Trophoblast cell (in vitro differentiated cells and primary cell): ENCODE data around the gene ASZ1.

Experiments used
- DNase-seq, 2 donors: peaks; one replicate each; pipeline ENCODE4 v3.0.0-alpha.2; 2016
- H2AFZ ChIP-seq: 2 replicates; pipeline ENCODE4 v1.6.1; 2013; ENCODE audit warnings: low read length, moderate library complexity, mild to moderate bottlenecking; ENCODE audit not compliant: insufficient read depth, poor library complexity
- H2AK5ac ChIP-seq: 2 replicates; pipeline ENCODE4 v1.6.1; 2013; ENCODE audit warnings: mild to moderate bottlenecking, low read length
- H2BK120ac ChIP-seq: 2 replicates; pipeline ENCODE4 v1.6.1; 2013; ENCODE audit warnings: low read length, mild to moderate bottlenecking, moderate library complexity; ENCODE audit not compliant: insufficient read depth, poor library complexity
- H2BK12ac ChIP-seq: 2 replicates; pipeline ENCODE4 v1.6.1; 2013; ENCODE audit warnings: mild to moderate bottlenecking, low read length, moderate library complexity
- H2BK5ac ChIP-seq: 2 replicates; pipeline ENCODE4 v1.6.1; 2013; ENCODE audit warnings: low read length, low read depth, moderate library complexity, mild to moderate bottlenecking; ENCODE audit not compliant: poor library complexity
- H3K14ac ChIP-seq: 2 replicates; pipeline ENCODE4 v1.6.1; 2013; ENCODE audit warnings: mild to moderate bottlenecking, low read length
- H3K18ac ChIP-seq: 2 replicates; pipeline ENCODE4 v1.6.1; 2013; ENCODE audit warnings: mild to moderate bottlenecking, low read length
- H3K23ac ChIP-seq: 2 replicates; pipeline ENCODE4 v1.6.1; 2013; ENCODE audit warnings: low read length
- H3K27ac ChIP-seq: 2 replicates; pipeline ENCODE4 v1.5.1; 2013; ENCODE audit warnings: low read depth, mild to moderate bottlenecking, inconsistent platforms, low read length, moderate library complexity
- H3K27me3 ChIP-seq: 2 replicates; pipeline ENCODE4 v1.6.1; 2013; ENCODE audit warnings: inconsistent platforms, mild to moderate bottlenecking, low read length, moderate library complexity; ENCODE audit not compliant: insufficient read depth
- H3K36me3 ChIP-seq, 2 experiments: 1 replicate in 1 of 2; 2 replicates in 1 of 2; pipeline ENCODE4 v1.6.1; 2013; ENCODE audit warnings: low read length in 2 of 2, mild to moderate bottlenecking in 2 of 2, moderate library complexity in 1 of 2; ENCODE audit not compliant: insufficient read depth in 2 of 2, control insufficient read depth in 1 of 2
- H3K4ac ChIP-seq: 2 replicates; pipeline ENCODE4 v1.6.1; 2013; ENCODE audit warnings: low read depth, mild to moderate bottlenecking, low read length, moderate library complexity
- H3K4me1 ChIP-seq, 2 experiments: 1 replicate in 1 of 2; 2 replicates in 1 of 2; pipeline ENCODE4 v1.6.1; 2013; ENCODE audit warnings: low read length in 2 of 2, mild to moderate bottlenecking in 2 of 2, moderate library complexity in 1 of 2; ENCODE audit not compliant: insufficient read depth in 2 of 2, control insufficient read depth in 1 of 2
- H3K4me2 ChIP-seq: 2 replicates; pipeline ENCODE4 v1.6.1; 2013; ENCODE audit warnings: inconsistent platforms, mild to moderate bottlenecking, low read length, moderate library complexity
- H3K4me3 ChIP-seq: 2 replicates; pipeline ENCODE4 v1.5.1; 2013; ENCODE audit warnings: mild to moderate bottlenecking, low read depth, low read length, inconsistent platforms
- H3K79me1 ChIP-seq: one replicate; pipeline ENCODE4 v1.6.1; 2013; ENCODE audit warnings: low read length
- H3K79me2 ChIP-seq: 2 replicates; pipeline ENCODE4 v1.6.1; 2013; ENCODE audit warnings: low read length, mild to moderate bottlenecking; ENCODE audit not compliant: control insufficient read depth, insufficient read depth, poor library complexity
- H3K9ac ChIP-seq: 2 replicates; pipeline ENCODE4 v1.6.1; 2013; ENCODE audit warnings: mild to moderate bottlenecking, low read length
- H3K9me3 ChIP-seq: 2 replicates; pipeline ENCODE4 v1.6.1; 2013; ENCODE audit warnings: low read depth, mild to moderate bottlenecking, control low read depth, inconsistent platforms, low read length; ENCODE audit not compliant: insufficient read depth
- H4K12ac ChIP-seq: 2 replicates; pipeline ENCODE4 v1.6.1; 2013; ENCODE audit warnings: low read depth, mild to moderate bottlenecking, low read length, moderate library complexity
- H4K8ac ChIP-seq: 2 replicates; pipeline ENCODE4 v1.6.1; 2013; ENCODE audit warnings: low read depth, mild to moderate bottlenecking, low read length, moderate library complexity
- H4K91ac ChIP-seq: one replicate; pipeline ENCODE4 v1.6.1; 2013; ENCODE audit warnings: low read depth, mild to moderate bottlenecking, low read length, moderate library complexity
- WGBS: extraction: QIAGEN DNeasy Blood & Tissue Kit; methylation state at CpG from one replicate; pipeline ENCODE4 v1.1.7; 2013; ENCODE audit warnings: missing lambda C conversion rate; ENCODE audit not compliant: insufficient read length, insufficient coverage; ENCODE audit errors: extremely low coverage; 5-methylcytosine and 5-hydroxymethylcytosine counted together

ASZ1 gene

DNA sequence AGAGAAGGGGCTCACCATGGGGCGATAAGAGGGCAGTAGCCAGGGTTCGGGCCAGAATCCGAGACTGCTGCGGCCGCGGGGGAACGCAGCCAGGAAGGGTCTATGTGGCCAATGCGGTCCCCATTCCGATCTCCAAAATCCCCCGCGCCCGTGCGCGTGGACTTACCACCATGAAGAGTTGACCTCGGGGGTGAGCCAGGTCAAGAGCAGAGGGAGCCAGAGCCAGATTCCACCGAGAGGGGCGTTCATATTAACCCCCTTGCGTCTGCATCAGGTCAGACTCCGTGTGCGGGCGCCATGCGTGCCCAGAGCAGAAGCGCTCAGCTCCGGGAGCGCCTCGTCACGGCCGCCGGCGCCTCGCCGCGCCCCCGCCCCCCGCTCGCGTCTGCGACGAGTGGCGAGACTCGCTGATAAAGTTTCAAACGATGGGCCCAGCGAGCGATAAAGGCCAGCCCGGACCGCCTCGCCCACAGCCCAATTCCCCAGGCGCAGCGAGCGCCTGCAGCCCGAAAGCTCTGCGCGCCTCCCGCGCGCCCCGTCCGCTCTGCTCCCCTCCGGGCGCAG is 104.5 kb downstream of the ASZ1 start, which contains the start of gene WNT2:
TSS of gene WNT2 (minus strand) at position 318 of the 564 bp plus-strand sequence. CDS start at position 249, 69 bp downstream.
- Histone ChIP-seq H3K4ac (no peak within 1 kb of the TSS), H3K4me1 (peaks cover 16 to 21% of the 10 kb centered on the region in 2 experiments), H2AK5ac (no peak within 1 kb of the TSS), H2BK5ac (no peak within 1 kb of the TSS), H3K23ac (no peak within 1 kb of the TSS), H3K9ac (peak within 1 kb of the TSS; percentile 10), H3K9me3 (peaks cover 2% of the 10 kb centered on the region), H3K4me3 (peak within 1 kb of the TSS; percentile 66), H2BK12ac (no peak within 1 kb of the TSS), H3K14ac (no peak within 1 kb of the TSS), H4K91ac (peak within 1 kb of the TSS; percentile 32), H3K79me2 (no peaks in the 10 kb centered on the region), H4K12ac (no peak within 1 kb of the TSS), H3K36me3 (no peaks in the 10 kb centered on the region), H4K8ac (peak within 1 kb of the TSS; percentile 9), H3K79me1 (peaks cover 2% of the 10 kb centered on the region), H3K18ac (no peak within 1 kb of the TSS), H3K4me2 (peak within 1 kb of the TSS; percentile 87), H2BK120ac (no peak within 1 kb of the TSS), H3K27ac (no peak within 1 kb of the TSS), H3K27me3 (peaks cover 32% of the 10 kb centered on the region), H2AFZ (peak within 1 kb of the TSS; percentile 59)
- no CpG with 5 or more reads among the region's 60 CpGs for WGBS
- DNase-seq: no peak

DNA sequence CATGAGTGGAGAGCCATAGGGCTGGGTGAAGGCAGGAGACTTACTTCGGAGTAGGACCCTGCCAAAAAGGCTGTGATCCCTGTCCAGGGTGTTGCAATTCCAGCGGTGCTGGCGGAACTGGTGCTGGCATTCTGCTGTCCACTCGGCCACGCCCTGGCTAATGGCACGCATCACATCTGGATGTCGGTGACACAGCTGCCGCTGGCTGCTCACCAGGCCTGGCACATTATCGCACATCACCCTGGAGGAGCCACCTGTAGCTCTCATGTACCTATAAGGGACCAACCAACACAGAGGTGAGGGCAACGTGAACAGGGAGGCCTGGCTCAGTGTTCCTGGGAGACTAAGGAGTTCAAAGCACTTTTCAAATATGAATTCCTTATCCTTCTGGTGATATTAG is 106.8 kb downstream of the ASZ1 start:
- no peaks in the 10 kb centered on the region for H3K79me2 ChIP-seq
- H4K12ac ChIP-seq: no peak overlapping the region
- no peak overlapping the region for H4K8ac ChIP-seq
- no CpG with 5 or more reads among the region's 10 CpGs for WGBS
- no peak overlapping the region for H2BK120ac ChIP-seq
- peaks cover 16 to 21% of the 10 kb centered on the region in 2 experiments for H3K4me1 ChIP-seq
- no peak overlapping the region for H3K14ac ChIP-seq
- no peaks in the 10 kb centered on the region for H3K36me3 ChIP-seq
- peaks cover 32% of the 10 kb centered on the region for H3K27me3 ChIP-seq
- H3K4ac ChIP-seq: no peak overlapping the region
- no peak overlapping the region for H3K18ac ChIP-seq
- H3K4me3 ChIP-seq: no peak overlapping the region
- no peak overlapping the region for H2BK5ac ChIP-seq
- no peak overlapping the region for H2BK12ac ChIP-seq
- H2AFZ ChIP-seq: no peak overlapping the region
- DNase-seq: no peak
- H3K79me1 ChIP-seq: peaks cover 2% of the 10 kb centered on the region
- H3K27ac ChIP-seq: no peak overlapping the region
- H3K4me2 ChIP-seq: no peak overlapping the region
- no peak overlapping the region for H2AK5ac ChIP-seq
- H3K23ac ChIP-seq: no peak overlapping the region
- no peak overlapping the region for H4K91ac ChIP-seq
- no peak overlapping the region for H3K9ac ChIP-seq
- peaks cover 2% of the 10 kb centered on the region for H3K9me3 ChIP-seq

DNA sequence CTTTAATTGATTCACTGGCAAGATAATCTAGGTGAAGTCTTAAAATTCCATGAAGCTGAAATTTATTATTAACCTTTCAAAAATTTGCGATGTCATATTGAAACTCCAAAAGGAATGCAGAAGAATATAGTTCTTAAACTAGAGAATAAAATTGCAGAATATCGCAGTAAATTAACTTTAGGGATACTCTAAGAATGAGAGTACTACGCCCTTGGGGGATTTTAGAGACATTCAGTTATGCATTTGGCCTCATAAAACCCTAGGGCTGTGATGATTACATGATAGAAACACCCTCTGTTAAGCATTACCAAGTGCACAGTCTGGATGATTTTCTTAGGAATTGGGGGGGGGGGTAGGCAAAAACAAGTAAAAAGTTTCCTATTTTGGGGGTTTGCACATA is 108.1 kb downstream of the ASZ1 start:
- H3K36me3 ChIP-seq: no peaks in the 10 kb centered on the region
- WGBS: no CpG with 5 or more reads among the region's 3 CpGs
- no peak overlapping the region for H3K18ac ChIP-seq

DNA sequence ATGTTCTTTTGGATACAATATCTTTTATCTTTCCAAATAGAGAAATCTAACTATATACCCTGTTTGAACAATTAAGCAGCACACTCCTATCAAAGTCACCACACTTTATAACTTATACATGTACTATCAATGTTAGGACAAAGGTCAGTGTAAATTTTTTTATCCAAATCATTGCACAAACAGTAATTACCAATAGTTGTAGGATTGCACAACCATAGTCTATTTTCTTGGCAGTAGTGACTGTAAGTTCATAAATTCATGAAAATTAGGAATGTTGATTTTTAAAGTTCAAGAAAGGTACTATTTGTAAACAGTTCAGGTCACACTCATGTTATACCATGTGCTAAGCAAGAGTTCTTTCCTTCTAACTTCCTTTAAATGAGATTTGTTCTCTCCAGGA is 113.7 kb downstream of the ASZ1 start:
- Histone ChIP-seq H2BK5ac (no peak overlapping the region), H3K4ac (no peak overlapping the region), H3K79me1 (no peaks in the 10 kb centered on the region), H3K4me2 (no peak overlapping the region), H4K91ac (no peak overlapping the region), H3K9ac (no peak overlapping the region), H3K23ac (no peak overlapping the region), H3K27me3 (no peaks in the 10 kb centered on the region), H3K14ac (no peak overlapping the region), H4K8ac (no peak overlapping the region), H2BK12ac (no peak overlapping the region), H3K4me1 (no peaks in the 10 kb centered on the region), H4K12ac (no peak overlapping the region), H3K79me2 (no peaks in the 10 kb centered on the region), H3K4me3 (no peak overlapping the region), H2AK5ac (no peak overlapping the region), H2AFZ (no peak overlapping the region), H3K18ac (no peak overlapping the region), H3K9me3 (no peaks in the 10 kb centered on the region), H3K27ac (no peak overlapping the region), H3K36me3 (no peaks in the 10 kb centered on the region), H2BK120ac (no peak overlapping the region)
- DNase-seq: no peak

More for the DNA sequence above, 108.1 kb downstream of the ASZ1 start:
- Histone ChIP-seq H2AK5ac (no peak overlapping the region), H2BK12ac (no peak overlapping the region), H4K91ac (no peak overlapping the region), H3K4ac (no peak overlapping the region), H2BK120ac (no peak overlapping the region), H3K4me1 (peaks cover 16 to 17% of the 10 kb centered on the region in 2 experiments), H3K4me2 (no peak overlapping the region), H3K9ac (no peak overlapping the region), H3K9me3 (peaks cover 2% of the 10 kb centered on the region), H4K8ac (no peak overlapping the region), H2BK5ac (no peak overlapping the region), H3K4me3 (no peak overlapping the region), H4K12ac (no peak overlapping the region), H3K27me3 (peaks cover 19% of the 10 kb centered on the region), H3K14ac (no peak overlapping the region), H2AFZ (no peak overlapping the region), H3K79me2 (no peaks in the 10 kb centered on the region), H3K79me1 (peaks cover 2% of the 10 kb centered on the region), H3K23ac (no peak overlapping the region), H3K27ac (no peak overlapping the region)
- DNase-seq: no peak
